GM18870 (cell line): ENCODE results near the gene GAL3ST1.
"Not testable (repeated sequence)": the region's sequence is repeated elsewhere in the genome, so short reads cannot be mapped to it uniquely, and the experiment has no call there.

Source experiments
- ATAC-seq: cut with Tn5 transposase; IDR thresholded peaks from one replicate; pipeline ENCODE4 v1.9.1; 2021; ENCODE audit warnings: moderate library complexity; ENCODE audit not compliant: unreplicated experiment

GAL3ST1 gene, protein sequence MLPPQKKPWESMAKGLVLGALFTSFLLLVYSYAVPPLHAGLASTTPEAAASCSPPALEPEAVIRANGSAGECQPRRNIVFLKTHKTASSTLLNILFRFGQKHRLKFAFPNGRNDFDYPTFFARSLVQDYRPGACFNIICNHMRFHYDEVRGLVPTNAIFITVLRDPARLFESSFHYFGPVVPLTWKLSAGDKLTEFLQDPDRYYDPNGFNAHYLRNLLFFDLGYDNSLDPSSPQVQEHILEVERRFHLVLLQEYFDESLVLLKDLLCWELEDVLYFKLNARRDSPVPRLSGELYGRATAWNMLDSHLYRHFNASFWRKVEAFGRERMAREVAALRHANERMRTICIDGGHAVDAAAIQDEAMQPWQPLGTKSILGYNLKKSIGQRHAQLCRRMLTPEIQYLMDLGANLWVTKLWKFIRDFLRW

DNA sequence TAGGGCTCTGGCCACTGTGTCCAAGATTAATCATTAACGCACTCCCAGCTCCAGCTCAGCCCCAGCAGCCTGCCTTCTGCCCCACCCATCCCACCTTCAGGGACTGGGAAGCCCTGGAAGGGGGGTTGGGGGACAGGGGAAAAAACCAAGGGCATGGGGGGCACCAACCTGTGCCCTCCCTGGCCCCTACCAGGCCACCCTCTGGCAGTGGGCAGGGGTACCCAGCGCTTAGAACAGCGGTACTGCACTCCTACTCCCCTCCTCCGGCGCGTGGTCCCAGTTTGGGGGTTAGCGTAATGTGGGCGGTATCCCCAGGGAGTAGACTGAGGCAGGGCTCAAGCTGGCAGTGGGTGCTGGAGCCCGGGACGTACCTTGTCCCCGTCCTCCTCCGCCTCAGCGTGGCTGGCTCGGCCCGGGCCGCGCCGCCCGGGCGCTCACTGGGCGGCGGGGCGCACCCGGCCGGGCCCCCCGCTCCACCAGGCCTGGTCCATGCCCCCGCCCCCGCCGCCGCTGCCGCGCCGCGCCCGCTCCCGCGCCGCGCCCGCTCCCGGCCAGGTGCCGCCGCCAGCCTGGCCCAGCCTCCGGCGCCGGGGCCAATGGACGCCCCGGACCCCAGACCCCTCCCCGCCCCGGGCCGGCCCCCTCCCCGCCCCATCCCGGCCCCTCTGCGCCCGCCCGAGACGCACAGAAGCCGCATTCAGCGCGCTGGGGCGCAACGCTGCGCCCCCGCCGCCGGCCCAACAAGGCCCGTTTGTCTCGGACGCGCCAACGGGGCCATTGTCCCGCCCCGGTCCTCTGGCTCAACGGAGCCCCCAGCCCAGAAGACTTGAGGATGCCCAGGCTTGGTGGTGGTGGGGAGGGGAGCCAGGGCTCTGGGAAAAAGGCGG lies at the start of gene GAL3ST1:
GAL3ST1 (minus strand) TSS at position 571 of the 887 bp plus-strand sequence. CDS start 17,273 bp downstream, outside the sequence.
- ATAC-seq = no peak

DNA sequence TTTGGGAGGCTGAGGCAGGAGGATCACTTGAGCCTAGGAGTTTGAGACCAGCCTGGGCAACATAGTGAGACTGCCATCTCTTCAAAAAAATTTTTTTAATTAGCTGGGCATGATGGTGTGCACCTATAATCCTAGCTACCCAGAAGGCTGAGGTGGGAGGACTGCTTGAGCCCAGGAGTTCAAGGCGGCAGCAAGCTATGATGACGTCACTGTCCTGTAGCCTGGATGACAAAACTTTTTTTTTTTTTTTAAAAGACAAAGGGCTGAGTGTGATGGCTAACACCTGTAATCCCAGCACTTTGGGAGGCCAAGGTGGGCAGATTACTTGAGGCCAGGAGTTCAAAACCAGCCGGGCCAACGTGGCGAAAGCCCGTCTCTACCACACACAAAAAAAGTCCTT lies 45.4 kb upstream of the GAL3ST1 start:
- ATAC-seq = not testable (repeated sequence)

DNA sequence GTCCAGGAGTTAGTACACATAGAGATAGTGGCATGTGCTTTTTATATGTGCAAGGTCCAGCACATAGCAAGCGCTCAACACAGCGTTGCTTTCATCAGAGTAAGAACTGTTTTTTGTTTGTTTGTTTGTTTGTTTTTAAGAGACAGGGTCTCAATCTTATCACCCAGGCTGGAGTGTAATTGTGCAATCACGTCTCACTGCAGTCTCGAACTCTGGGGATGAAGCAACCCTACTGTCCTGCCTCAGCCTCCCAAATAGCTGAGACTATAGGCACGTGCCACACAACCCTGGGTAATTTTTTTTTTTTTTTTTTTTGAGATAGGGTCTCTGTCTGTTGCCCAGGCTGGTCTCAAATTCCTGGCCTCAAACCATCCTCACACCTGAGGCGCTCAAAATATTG lies 43.4 kb upstream of the GAL3ST1 start:
- ATAC-seq = no peak

DNA sequence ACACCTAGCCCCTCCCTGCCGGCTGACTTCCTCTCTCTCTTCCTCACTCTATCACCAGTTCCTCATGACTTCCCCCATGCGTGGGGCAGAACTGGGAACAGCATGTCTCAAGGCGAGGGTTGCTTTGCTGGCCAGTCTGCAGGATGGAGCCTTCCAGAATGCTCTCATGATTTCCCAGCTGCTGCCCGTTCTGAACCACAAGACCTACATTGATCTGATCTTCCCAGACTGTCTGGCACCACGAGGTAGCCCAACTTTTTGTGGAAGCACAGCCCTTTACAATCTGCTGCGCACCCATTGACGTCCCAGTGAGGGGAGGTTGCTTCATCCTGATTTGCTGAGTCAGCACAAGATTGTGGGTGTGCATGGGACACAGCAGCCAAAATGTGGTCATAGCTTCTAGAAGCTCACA lies 41.1 kb upstream of the GAL3ST1 start:
- no peak for ATAC-seq

DNA sequence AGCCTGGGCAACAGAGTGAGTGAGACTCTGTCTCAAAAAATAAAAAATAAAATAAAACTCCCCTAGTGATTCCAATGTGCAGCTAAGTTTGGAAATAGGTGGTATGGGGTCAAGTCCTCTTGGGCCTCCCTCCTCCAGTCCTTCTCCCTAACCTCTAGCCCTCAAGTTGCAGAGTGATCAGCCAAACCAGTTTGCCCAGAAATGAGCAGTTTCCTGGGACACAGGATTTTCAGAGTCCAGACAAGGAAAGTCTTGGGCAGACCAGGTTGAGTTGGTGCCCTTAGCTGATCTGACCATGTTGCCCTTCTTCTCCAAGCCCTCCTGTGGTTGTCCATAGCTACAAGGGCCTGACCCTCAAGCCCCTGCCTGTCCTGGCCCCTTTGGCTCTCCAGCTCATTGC lies 40.4 kb upstream of the GAL3ST1 start:
- ATAC-seq = no peak

DNA sequence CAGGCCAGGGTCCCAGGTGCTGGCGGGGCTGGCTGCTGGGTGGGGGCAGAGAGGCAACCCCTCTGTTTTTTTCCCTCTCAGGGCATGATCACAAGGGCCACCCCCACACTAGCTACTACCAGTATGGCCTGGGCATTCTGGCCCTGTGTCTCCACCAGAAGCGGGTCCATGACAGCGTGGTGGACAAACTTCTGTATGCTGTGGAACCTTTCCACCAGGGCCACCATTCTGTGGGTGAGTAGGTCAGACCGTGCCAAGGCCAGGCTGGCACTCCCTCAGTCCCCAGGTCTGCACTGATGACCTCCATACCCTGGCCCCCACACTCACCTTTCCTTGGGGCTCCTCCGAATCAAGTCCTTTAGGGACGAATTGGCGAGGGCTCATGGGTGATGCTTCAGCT lies 39.8 kb upstream of the GAL3ST1 start:
- no peak for ATAC-seq

DNA sequence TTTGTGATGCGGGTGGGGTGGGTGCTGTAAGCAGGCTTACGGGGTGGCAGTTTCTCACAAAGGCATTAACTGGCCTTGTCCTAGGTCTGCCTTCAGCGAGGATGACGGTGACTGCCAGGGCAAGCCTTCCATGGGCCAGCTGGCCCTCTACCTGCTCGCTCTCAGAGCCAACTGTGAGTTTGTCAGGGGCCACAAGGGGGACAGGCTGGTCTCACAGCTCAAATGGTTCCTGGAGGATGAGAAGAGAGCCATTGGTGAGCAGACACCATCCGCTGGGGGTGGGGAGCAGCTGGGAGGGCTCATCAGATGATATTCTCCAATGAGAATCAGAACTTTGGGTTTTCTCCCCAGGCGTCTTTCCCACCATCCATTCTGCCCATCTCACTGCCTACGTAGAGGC lies 38.3 kb upstream of the GAL3ST1 start:
- ATAC-seq = no peak

DNA sequence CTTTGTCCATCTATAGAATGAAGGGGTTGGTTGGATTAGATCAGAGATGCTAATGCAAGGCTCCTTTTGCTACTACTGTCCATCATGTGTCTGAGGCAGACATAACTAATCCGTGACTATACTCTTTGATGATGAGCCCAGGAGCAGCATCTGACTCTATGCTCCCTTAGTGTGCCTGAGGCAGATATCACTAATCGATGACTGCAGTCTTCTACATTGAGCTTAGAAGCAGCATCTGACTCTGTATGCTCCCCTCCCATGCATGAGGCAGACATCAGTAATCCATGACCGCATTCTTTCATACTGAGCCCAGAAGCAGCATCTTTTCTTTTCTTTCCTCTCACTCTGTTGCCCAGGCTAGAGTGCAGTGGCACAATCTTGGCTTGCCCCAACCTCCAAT lies 36.7 kb upstream of the GAL3ST1 start:
- ATAC-seq = no peak

DNA sequence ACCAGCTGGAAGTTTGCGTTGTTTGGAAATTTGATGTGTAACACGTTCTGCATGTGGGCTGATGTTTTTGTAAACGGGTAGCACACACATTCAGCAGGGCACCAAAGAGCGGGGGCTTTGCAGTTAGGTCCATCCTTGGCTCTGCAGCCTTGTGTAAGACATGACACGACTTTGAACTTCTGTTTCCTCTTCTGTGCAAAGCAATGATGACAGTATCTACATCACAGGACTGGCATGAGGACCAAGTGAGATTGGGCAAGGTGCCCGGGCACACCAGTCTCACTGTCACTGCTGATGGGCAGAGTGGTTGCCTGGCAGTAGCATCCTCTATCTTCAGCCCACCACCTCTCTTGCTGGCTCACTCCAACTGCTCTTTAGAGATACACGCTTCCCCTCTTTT lies 35.8 kb upstream of the GAL3ST1 start:
- ATAC-seq = no peak

DNA sequence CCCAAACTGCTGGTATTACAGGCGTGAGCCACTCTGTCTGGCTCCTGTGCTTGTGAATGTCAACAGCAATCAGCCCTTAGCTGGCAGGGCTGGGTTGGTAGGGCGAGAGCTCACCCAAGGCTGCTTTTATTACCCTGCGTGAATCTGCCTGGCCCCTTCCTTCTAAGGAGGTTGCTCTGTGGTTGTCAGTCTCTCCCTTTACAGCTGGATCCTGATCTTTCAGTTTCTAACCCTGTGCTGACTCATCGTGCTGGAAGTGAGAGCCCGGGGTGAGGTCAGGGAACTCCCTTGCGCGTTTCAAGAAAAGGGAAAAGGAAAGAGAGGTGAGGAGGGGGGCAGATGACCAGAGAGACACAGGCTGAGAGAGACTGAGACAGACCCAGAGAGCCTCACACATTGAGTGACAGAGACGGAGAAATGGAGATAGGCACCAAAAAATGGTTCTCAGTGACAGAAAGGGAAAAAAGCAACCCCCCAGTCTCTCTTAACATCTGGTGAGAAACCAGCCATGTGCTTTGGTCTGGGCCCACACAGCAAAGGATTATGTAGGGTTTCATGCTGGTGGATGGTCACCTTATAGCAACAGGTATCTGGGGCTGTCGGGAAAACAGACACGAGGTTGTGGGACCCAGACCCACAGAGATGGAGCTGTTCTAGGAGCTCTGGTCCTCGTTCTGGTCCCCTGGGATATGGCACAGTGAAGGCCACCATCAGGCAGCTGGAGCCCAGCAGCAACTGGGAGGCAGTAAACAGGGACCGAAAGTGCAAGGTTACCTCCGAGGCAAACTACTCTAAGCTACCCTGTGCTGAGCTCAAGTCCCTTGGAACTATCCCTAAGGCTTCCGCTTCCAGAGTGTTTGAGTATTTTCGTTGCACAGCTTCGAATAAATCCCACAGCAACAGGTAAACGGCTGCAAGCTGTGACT lies 35.1 kb upstream of the GAL3ST1 start:
- peak; percentile 48 for ATAC-seq

DNA sequence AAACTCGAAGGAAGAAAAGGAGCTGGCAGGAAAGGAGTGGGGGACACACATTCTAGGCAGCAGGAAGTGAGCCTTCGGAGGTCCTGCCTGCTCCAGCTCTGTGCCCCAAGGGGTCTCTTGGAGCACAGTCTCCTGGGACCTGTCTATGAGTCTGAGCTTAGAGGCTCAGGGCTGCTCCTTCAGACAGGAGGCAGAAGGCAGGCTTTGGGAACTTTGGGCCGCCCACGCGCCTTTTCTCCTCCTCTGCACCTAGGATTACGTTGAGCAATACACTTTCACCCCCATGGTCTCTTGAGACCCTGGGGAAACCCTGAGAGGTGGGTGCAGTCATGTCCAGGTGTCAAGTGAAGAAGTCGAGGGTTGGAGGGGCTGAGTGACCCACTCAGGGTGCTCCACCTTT lies 33.5 kb upstream of the GAL3ST1 start:
- ATAC-seq = no peak

DNA sequence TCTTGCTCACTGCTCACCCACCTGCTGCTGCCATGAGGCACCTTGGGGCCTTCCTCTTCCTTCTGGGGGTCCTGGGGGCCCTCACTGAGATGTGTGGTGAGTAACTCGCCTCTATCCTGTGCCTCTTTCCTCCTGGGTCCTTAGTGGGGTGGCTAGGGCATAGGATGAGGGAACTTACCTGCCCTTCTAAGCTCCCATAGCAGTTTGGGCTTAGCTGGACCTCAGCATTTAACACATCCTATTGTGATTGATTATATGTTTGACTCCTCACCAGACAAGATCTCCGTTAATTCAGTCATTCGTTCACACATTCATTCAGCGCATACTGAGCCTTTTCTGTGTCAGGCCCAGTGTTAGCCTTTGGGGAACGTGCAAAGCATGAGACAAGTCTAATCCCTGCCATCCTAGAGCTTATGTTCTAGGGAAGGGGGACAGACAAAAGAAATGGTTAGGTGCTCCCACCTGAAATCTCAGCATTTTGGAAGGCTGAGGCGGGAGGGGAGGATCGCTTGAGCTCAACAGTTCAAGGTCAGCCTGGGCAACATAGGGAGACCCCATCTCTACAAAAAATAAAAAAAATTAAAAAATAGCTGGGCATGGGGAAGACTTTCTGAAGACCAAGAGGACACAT lies 33.0 kb upstream of the GAL3ST1 start:
- no peak for ATAC-seq

DNA sequence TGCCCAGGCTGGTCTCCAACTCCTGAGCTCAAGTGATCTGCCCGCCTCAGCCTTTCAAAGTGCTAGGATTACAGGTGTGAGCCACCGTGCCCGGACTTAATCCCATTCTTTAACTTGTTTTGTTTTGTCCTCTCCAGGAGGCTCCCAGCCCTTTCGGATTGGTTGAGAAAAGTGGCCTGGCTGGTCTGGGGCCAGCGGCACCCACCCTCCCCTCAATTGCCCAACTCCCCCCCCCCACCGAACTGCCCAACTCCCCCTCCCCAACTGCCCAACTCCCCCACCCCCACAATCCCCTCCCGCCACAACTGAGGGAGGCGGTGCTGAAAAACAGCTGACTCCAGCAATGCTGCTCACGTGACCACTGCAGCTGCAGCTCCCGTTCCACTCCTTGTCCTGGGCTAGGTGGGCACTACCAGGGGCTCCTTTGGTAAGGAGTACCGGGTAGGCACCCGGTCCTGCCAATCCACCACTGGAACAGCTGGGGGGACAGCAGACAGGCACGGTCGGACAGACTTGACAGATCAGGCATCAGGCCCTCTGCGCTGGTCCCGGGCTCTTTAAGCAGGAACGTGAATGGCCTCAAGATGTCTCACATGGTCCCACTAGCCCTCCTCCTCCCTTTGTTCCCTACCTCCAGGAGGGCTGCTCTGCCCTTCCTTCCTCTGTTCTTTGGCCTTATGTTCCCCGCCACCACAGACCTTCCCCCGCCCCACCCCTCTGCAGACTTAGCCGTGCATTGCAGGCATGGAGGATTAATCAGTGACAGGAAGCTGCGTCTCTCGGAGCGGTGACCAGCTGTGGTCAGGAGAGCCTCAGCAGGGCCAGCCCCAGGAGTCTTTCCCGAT lies 32.2 kb upstream of the GAL3ST1 start, which contains the start of gene TCN2:
TCN2 (plus strand) TSS at position 720 of the 845 bp plus-strand sequence. CDS start 158 bp downstream, outside the sequence.
- ATAC-seq = no peak

DNA sequence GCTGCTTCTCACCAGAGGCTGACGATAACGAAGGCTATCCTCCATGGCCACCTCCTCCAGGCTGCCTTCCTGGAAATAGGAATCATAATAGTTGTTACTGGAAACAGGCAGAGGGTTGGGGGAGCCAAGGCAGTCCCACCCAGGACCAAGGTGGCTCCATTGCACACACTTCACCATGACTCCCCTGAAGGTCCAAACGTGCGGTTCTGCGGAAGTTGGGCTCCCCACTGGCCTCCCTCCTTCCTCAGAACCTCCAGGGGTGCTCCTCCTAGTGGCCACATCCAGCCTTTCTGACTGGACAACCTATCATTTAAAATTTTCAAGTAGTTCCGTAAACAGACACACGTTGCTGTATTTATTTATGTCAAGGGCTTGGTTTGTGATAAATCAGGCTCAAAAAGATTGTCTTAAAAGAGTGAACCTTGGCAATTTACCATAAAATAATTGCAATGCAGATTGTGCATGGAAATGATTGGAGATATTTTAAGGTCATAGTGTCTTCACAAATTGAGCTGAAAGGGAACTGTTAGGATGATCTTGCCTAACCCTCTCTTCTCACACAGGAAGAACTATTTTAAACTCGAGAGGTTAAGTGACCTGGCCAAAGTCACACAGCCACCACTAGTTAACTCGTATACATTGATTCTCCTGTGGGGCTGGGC lies 31.1 kb upstream of the GAL3ST1 start:
- ATAC-seq = no peak

DNA sequence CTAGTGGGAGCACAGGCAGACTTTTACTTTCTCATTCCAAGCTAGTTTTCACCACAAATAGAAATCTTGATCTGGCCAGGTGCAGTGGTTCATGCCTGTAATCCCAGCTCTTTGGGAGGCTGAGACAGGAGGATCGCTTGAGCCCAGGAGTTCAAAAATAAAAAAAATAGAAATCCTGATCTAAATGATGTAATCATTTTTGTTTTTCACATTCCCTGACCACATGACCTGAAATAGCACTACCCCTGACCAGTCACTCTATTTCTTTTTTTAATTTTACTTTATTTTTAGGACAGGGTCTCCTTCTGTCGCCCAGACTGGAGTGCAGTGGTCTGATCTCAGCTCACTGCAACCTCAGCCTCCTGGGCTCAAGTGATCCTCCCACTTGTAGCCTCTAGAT lies 30.3 kb upstream of the GAL3ST1 start:
- ATAC-seq = no peak

DNA sequence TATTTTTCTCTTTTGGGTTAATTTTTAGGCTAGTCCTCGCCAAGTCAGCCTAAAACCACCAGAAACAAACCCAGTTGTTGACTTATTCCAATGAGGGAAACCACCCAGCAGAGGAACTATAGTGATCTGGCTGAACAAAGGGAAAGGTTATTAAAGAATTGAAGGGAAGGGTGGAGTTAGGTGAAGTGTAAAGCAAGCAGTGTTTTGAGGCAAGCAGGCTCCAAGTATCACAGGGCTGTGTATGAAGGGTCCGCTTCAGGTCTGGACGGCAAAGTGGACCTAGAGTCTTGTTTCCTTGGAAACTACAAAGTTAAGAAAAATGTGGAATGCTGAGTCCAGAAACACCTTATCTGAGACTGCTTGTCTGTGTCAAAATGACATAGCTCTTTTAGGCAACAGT lies 29.3 kb upstream of the GAL3ST1 start:
- ATAC-seq = no peak

DNA sequence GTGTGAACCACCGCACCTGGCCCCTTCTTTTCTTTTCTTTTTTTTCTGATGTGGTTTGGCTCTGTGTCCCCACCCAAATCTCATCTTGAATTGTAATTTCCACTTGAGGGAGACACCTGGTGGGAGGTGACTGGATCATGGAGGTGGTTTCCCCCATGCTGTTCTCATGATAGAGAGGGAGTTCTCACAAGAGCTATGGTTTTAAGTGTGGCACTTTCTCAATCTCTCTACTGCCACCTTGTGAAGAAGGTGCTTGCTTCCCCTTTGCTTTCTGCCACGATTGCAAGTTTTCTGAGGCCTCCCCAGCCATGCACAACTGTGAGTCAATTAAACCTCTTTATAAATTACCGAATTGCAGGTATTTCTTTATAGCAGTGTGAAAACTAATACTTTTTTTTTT lies 27.6 kb upstream of the GAL3ST1 start:
- no peak for ATAC-seq

DNA sequence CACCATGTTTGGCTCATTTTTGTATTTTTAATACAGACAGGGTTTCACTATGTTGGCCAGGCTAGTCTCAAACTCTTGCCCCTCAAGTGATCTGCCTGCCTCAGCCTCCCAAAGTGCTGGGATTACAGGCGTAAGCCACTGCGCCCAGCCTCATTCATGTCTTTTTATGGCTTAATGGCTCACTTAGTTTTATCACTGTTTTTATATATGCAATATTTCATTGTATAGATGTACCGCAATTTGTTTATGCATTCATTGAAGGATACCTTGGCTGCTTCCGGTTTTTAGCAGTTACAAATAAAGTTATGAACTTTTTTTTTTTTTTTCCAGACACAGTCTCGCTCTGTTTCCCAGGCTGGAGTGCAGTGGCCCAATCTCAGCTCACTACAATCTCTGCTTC lies 27.0 kb upstream of the GAL3ST1 start:
- no peak for ATAC-seq

DNA sequence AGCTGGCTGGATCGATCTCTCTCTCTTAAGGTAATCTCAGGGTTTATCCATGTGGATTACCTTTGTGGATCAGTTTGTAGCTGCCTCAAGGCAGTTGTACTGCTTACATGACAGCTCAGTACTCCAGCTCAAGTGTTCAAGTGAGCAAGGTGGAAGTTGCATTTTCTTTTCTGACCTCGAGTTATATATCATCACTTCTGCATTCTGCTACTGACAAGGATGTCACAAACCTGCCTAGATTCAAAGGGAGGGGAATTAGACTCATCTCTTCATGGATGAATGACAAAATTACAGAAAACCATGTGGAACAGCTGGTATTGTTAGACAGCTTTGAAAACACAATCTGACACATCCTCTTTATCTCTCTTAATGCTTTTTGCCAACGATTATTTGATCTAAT lies 26.5 kb upstream of the GAL3ST1 start:
- ATAC-seq = no peak
